Stimulated activated CD8-positive, alpha-beta memory T cell treated with anti-CD3 and anti-CD28 coated beads, Interleukin-7, amount 100 ng/mL, for 48 hours (primary cell): Measurements from ENCODE around the gene ATXN1.
"Not testable (repeated sequence)": the region's sequence is repeated elsewhere in the genome, so short reads cannot be mapped to it uniquely, and the experiment has no call there.

Experiments
- DNase-seq, 2 donors: peaks; one replicate each; pipeline ENCODE4 v3.0.0-alpha.2; 2020; ENCODE audit warnings: low read depth in 1 of 2; ENCODE audit errors: extremely low read depth in 1 of 2

ATXN1 gene

DNA sequence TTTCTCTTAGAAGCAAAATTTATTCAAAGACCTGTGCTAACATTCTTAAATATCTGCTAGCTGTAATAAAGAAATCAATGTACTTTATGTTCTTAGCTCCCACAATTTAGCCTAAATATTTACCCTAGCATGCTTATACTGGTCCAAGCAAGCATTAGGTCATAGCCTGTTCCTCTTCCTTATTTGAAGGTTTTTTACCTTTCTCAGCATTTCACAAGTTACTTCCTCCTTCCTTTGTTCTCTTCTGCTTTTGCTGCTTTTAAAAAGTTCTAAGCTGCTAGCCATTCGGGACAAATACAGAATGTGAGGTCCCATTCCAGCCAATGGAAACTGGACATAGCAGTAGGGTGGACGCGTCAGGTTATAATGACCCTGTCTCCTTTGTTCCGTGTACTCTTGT lies 354.7 kb downstream of the ATXN1 start:
- DNase-seq: not testable (repeated sequence)

DNA sequence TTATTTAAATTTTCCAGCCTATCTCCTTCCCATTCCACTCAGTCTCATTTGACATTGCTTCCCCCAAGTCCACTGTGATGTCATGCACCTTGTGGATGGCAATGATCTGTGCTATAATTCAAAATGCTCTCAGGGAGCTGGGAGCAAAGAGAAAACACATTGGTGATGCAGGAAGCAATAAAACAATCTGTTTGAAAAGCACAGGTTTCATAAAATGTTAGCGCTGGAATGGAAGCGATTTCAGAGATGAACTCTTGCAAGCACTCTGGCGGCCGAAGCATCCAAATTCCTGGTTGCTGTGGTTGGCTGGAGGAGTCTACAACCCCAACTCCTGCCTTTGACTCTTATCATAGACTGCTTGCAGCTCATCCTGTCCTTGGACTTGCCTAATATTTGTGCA lies 355.9 kb downstream of the ATXN1 start:
- no peak for DNase-seq

DNA sequence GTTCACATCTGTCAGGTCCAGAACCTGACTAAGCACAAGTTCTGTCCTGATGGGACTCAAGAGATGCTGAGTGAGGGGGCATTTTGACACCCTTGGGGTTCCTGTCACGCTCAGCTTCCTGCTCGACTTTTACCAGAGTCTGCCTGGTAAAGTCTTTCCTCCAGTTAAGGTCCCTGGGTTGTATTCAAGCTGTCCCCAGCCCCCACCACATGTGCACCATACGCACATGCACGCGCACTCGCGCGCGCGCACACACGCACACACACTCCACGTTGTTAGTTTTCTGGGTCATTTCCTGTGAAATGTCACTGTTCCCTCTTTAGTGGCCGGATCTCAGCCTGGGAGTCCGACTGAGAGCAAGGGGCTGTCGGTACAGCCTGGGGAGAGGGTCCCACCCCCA lies 356.8 kb downstream of the ATXN1 start:
- no peak for DNase-seq

DNA sequence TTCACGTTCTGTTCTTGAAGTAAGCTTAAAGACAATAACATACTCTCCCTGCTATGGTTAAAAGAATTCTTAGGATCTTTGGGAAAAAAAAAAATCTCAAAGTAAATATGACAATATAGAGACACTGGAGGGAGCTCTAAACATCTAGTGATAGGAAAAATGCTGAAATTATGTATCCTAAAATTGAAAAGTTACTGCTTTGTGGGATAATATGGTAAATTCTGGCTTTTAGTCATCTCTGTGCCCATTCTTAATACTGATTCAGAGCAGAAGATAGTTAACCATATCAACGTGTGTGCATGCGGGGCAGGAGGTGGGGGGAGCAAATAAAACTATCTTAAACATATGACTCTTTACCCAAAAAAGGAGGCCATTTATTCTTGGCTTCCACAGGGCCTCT lies 357.4 kb downstream of the ATXN1 start:
- DNase-seq: no peak

DNA sequence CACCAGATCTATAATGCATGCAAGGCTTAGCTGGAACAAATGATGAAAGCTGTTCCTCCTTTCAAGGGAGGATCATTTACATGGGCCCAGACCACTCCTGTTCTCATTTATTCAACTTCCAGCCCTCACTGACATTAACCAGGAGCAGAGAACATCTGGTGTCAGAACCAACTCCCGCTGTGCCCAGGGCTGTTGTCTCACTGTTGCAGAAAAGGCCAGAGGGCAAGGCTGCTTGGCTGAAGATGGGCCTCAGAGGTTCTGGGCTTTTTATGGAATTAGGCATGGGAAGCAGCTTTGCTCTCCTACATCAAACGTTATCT lies 358.7 kb downstream of the ATXN1 start:
- DNase-seq: no peak

DNA sequence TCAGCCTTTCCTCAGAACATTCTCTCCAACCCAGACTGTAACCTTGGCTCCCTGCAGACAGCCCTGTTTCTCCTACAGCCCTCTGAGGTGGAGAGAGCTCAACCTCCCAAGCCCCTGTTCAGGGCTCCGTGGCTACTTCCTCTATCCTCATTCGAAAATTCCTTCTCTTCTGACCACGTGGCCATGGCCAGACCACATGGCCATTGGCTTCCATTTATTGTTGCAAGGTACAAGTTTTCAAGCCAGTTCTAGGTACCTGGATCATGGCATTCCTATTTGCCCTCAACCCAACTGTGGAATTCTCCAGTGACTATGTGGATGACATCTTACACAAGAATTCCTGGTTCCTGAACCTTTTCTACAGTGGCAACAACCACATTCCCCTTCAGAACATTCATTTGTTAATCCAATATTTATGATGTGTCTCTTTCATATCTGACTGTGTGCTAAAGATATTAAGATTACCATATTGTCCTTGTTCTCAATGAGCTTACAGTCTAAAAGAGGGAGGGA lies 361.0 kb downstream of the ATXN1 start:
- DNase-seq: no peak

DNA sequence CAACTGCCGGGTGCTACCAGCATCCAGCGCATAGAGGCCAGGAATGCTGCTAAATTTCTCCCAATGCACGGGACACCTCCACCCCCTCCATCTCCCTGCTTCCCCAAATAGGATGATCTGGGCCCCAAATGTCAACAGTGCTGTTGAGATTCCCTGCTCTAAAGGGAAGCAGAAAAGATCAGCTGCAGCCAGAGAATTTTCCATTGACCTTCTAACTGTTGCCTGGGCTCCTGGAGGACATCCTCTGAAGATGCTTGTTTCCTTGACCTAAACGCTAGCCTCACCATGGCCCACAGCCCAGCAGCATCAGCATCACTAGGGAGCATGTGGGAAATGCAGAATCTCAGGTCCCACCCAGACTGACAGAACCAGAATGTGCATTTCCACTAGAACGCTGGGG lies 361.6 kb downstream of the ATXN1 start:
- DNase-seq: no peak

DNA sequence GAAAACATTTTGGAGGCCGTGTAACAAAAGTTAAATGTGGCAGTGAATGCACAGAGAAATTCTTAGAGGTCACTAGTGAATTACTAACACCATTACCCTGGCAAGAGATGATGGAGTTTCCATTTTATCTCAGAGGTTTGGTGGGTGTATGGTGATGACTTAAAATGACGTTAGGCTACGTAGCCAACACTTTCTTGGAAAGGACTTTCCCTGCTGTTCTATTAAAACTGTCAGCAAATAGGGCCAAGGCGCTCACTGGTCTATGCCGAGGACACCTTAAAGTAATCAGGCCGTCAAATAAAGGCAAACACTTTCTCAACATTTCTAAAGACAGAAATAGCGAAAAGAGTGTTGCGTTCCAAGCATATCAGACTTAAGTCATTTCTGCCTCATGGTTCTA lies 362.1 kb downstream of the ATXN1 start:
- DNase-seq: no peak

DNA sequence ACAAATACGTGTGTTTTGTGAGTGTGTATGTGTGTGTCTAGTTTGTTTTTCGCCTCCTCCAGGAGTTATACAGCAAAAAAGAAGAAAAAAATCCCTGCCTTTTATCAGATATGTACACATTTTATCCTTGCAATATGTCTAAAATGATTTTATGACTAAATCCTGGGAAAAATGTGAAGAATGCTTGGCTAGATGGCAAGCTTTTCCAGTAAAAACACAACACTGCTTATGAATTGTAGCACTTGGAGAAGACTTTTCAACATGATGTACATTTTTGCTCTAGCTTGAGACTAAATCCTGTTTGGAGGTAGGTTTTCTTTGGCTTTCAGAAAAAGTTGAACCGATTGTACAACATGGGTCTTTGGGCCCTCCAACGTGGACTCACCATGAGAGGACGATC lies 362.7 kb downstream of the ATXN1 start:
- no peak for DNase-seq

DNA sequence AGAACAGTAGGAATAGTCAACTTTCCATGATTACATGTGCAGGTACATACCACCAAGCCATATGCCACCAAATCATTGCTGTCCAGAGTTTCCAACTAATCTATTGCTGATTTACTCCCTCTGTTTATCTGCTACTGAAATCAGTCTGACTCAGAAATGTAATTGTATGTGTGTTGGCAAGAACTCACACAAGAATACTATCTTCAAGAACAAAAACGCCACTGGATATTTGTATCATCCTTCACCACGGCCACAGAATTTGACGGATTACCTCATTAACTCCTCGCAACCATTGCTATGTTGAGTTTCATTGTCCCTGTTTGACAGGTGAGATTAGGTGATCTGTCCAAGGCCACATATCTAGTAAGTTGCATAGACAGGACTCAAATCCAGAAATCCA lies 363.6 kb downstream of the ATXN1 start:
- no peak for DNase-seq

DNA sequence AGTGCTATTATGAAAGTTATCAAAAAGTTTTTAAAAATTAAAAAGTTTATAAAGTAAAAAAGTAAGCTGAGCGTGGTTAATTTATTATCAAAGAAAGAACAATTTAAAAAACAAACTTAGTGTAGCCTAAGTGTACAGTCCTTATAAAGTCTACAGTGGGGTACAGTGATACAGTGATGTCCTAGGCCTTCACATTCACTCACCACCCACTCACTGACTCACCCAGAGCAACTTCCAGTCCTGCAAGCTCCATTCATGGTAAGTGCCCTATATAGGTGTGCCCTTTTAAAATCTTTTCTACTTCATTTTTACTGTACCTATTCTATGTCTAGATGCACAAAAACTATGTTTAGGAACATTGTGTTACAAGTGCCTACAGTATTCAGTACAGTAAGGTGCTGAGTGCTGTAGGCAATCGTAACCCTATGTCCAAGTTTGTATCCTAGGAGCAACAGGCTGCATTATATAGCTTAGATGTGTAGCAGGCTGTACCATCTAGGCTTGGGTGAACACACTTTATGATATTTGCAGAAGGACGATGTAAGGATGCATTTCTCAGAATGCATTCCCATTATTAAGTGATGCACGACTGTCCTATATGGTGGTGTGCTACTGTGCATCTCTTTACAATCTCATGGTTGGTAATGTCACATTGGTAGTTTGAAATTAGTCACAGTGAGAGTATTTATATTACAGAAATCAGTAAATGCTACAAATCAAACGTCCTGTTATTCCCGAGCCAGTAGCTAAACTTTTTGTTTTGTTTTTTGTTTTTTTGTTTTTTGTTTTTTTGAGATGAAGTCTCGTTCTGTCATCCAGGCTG lies 364.6 kb downstream of the ATXN1 start:
- DNase-seq: no peak

DNA sequence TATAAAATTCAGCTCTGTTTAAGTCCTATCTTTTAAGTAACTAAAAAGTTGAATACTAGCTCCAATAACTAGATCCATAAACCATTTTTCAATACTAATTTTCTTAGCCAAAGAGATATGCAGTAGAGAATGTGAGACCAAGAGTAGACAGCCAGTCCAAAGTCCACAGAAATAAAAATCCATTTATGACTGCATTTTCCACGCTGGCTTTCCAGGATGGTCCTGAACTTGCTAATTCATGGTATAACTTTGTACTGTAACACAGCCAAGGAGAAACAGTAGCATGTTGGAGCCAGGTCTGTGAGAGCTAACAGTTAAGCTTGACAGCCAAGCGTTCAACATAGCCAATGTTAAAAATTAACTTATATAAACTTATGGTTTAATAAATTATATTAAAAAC lies 366.6 kb downstream of the ATXN1 start:
- DNase-seq: no peak

DNA sequence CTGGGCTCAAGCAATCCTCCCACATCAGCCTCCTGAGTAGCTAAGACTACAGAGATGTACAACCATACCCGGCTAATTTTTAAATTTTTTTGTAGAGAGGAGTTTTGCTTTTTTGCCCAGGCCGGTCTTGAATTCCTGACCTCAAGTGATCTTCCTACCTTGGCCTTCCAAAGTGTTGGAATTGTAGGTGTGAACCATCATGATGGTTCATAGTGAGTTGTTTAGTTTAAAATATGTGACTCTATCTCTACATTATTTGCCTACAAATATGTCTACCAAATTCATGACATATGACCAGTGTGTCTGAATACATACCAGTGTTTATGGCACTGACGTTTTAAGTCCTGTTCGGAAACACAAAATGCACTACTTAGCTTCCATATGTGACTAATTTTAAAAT lies 367.9 kb downstream of the ATXN1 start:
- no peak for DNase-seq

DNA sequence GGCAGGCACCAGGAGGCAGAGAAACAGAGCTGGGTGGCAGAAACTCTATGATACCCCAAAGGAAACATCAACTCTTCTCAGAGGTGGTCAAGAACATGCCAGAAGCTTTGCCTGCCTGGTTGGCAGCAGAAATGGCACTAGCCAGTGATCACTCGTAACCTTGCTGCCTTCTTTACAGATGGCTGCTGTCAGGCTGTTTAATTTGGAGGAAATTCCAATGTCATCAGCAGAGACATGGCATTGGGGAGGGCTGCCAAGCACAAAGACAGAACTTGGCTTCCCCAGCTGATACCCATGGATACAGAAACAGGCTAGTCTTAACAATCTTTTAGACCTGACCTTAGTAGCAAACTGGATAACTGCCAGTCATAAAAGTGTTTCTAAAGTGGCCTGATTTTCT lies 369.2 kb downstream of the ATXN1 start:
- no peak for DNase-seq

DNA sequence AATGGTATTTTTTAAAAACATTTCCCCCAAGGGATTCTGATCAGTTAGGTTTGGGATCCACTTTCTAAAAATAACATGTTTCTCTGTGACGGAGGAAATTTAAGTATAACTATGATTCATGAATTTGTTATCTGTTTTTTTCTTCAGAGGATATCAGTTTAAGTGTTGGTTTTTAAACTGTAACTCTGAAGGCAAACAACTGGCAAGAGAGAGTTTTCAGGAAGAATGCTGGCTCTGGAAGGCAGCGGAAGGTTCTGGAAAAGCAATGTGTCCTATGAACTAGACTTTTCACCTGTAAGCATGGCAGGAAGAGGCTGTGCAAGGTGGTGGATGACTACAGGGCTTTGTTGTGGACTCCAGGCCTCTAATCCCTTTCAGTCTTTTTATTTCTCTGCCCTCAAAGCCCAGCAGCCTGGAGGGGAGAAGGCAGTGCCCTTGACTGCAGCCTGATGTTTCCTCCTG lies 369.8 kb downstream of the ATXN1 start:
- DNase-seq: no peak

DNA sequence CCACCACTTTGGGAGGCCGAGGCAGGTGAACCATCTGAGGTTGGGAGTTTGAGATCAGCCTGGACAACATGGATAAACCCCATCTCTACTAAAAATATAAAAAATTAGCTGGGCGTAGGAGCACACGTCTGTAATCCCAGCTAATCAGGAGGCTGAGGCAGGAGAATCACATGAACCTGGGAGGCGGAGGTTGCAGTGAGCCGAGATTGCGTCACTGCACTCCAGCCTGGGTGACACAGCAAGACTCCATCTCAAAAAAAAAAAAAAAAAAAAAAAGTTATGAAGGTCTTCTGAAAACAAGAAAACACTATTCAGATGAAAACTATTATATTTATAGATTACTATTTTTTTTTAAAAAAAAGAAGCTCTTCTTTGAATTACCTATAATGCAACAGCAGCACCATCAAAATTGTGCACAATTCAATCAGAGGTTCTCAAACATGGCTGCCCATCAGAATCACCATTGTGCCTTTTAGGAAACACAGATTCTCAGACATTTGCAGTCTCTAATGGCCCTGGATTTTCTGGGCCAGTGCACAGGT lies 370.3 kb downstream of the ATXN1 start:
- DNase-seq: not testable (repeated sequence)

DNA sequence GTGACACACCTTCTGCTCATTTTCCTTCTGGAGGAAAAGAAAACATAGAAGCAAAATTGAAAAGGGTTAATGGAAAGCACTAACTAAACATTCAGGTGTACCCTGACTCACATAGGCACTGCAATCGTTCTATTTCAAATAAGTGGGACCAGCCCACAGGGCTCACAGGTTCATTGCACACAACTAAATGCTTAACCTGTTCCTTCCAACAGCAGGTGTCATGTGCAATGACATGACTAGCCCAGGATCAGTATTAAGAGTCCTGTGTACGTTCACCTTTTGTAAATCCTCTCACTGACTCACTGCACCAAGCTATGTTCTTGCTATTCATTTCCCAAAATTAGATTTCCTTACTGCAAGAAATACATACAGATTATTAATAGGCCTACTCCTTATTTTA lies 371.6 kb downstream of the ATXN1 start:
- DNase-seq: no peak

DNA sequence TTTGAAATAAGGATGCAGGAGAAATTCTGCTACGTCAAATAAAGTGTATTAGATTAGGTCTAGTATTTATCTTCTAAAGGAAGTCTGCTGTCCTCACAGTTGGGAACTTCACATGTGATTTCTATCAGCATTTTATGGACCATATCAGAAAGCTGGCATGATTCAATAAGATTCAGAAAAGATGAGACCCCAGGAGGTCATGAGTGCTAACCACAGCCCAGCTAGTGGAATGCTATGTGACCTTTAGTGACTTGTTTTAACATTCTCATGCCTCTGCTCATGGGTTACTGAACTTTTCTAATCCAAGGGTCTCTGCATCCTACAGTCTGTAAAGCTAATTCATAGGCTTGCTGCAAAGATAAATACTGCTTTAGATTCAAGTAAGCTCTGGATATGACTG lies 372.8 kb downstream of the ATXN1 start:
- no peak for DNase-seq

DNA sequence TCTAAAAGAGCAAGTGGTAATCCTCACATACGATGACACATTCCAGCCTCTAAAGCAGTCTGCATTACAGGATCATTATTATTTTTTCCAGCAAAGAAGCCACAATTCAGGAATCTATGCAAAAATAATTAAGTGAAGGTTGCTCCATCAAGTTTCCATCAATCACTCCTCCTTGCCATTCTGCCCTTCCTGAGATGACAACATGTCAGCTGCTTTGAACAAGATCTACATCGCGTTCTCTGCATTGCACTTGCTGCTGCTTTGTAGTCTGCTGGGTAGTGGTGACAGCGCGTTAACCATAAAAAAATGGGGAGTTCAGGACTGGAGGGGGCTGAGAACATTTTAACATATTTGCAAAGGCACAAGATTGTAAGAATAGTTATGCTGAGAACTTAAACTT lies 375.2 kb downstream of the ATXN1 start:
- no peak for DNase-seq

DNA sequence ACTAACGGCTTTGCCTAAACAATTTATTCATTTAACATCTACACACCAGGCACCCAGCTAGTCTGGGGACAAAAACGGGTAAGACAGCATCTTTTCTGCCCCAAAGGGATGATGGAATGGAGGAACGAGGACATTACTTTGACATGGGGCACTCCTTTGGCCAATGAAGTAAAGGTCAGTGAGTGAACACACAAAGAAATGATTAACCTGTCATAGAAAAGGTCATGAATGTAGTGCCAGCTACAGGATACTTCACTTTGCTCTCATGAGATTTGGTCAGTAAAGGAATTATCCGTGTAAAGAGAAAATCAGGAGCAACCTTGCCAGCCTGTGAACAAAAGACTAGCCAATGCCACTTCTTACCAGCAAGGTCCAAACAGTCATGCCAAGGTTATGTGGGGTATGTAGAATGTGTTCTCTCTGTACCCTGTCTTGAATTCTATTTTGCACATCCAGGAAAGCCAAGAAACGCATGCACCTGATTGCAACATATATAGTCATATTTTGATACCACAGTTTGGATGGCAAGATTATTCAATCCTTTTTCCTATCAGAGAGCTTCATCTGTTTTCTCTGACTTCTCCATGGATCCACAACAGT lies 377.6 kb downstream of the ATXN1 start:
- no peak for DNase-seq

DNA sequence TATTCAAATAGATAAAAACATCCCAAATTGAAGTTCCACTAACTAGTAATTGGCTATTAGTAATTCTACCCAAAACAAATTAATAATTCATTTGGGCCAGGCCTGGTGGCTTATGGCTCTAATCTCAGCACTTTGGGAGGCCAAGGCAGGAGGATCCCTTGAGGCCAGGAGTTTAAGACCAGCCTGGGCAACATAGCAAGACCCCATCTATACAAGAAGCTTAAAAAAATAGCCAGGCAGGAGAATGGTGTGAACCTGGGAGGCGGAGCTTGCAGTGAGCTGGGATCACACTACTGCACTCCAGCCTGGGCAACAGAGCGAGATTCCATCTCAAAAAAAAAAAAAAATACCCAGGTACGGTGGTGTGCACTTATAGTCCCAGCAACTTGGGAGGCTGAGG lies 379.3 kb downstream of the ATXN1 start:
- not testable (repeated sequence) for DNase-seq

DNA sequence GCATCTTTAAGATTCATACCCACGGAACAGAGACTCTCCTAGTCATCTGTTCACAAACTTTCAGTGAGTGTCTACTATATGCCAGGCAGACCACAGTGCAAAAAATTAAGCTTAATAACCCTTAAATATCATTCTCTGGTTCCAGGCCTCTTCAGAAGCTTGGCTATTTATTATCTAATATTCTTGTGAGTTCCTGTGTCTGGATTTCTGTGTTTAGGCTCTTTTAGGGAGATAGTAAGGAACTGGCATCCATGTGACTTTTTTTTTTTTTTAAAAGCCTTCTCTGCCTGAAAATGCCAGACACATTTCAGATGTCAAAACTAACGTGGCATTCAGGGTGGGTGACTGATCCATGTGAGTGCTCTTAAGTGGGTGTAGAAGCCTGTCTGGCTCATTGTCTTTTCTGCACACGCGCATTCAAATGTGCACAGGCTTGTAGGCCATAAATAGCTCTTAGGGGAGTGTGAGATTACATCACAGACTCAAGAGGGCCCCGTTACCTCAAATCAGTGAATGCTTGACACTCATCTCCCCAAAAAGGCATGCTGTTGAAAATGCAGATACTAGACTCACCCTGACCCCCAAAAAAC lies 380.9 kb downstream of the ATXN1 start:
- no peak for DNase-seq
